Fibroblast of lung (primary cell): ENCODE results near the gene CCL25.

Experiments
- CTCF ChIP-seq, 2 donors: IDR thresholded peaks in 1 of 2; conservative IDR thresholded peaks in 1 of 2; 1 replicate in 1 of 2; 2 replicates in 1 of 2; pipeline ENCODE4 v1.5.1; 2011 to 2012; ENCODE audit warnings: low read length in 2 of 2, control low read depth in 1 of 2, inconsistent platforms in 1 of 2, low read depth in 1 of 2, mild to moderate bottlenecking in 1 of 2
- EZH2 ChIP-seq: IDR thresholded peaks from 2 replicates; pipeline ENCODE4 v1.5.1; 2012; ENCODE audit warnings: low read length, control low read depth, mild to moderate bottlenecking; ENCODE audit errors: missing control alignments

- TF ChIP-seq CTCF (conservative IDR thresholded peaks at IDR 0.05 in 1 of 2, IDR thresholded peaks at IDR 0.05 in 1 of 2; ENCODE audit: low read depth in 1 of 2, low read length in 2 of 2) (no peak), EZH2 (no peak)
Observed at GRCh38 chr19:8087876-8088275, 35.3 kb downstream of the CCL25 start.
